ENCODE measurements around the gene ARHGEF7. TPM values are rescaled to one million over a fixed set of nuclear protein-coding genes. Genes with fewer than 3 reads are reported as not detected.

Gene ARHGEF7
- total RNA-seq, 3 donors from 2014 or later: 42.8 to 49.6 (median 45.1) TPM

DNA sequence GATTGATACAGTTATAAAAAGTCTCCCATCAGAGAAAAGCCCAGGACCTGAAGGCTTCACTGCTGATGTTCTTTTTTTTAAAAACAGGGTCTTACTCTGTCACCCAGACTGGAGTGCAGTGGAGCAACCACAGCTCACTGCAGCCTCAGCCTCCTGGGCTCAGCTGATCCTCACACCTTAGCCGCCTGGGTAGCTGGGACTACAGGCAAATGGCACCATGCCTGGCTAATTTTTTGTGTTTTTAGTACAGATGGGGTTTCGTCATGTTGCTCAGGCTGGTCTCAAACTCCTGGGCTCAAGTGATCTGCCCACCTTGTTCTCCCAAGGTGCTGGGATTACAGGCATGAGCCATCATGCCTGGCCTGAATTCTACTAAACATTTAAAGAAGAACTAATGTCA is 238.4 kb downstream of the ARHGEF7 start:
- ATAC-seq (no peak), DNase-seq (no peak)
- Mint-ChIP-seq H3K4me1 (ENCODE audit: low read depth) (peaks cover 7% of the 10 kb centered on the region), H3K9me3 (peaks cover 6% of the 10 kb centered on the region), H3K36me3 (ENCODE audit: insufficient read depth) (peaks cover 2% of the 10 kb centered on the region), H3K27me3 (ENCODE audit: low read depth) (no peaks in the 10 kb centered on the region), H3K4me3 (no peak overlapping the region)

DNA sequence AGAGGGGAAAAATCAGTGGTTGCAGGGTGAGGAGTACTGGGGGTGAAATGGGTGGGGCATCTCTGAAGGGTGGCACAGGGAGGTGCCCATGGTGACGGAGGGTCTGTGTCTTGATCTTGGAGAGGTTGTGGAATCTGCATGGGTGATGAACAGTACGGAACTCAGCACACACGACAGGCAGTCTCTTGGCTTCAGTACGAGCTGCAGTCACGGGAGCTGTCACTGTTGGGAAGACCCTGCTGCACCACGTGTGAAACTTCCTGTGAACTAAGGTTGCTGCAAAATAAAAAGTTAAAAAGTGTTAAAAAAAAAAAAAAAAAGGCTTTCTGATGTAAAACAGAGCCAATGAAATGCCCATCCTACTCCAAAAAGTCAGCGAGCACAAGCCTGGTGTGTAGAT is 239.7 kb downstream of the ARHGEF7 start:
- no peak for DNase-seq
- Mint-ChIP-seq H3K27me3 (ENCODE audit: low read depth) (no peaks in the 10 kb centered on the region), H3K4me1 (ENCODE audit: low read depth) (peaks cover 7% of the 10 kb centered on the region), H3K4me3 (no peak overlapping the region), H3K9me3 (peaks cover 6% of the 10 kb centered on the region), H3K36me3 (ENCODE audit: insufficient read depth) (no peaks in the 10 kb centered on the region)
- ATAC-seq: no peak

Other genes with a start within 250 kb of the ARHGEF7 start
- gene ANKRD10, start 200.2 kb upstream of the ARHGEF7 start, total RNA-seq: 10 to 100 TPM; 52.4 to 72.4 (median 66.4) TPM
- under 1 TPM in 2 of 3 donors, not detected in 1; 0.28 to 0.40 TPM for gene TEX29, start 205.3 kb downstream of the ARHGEF7 start, total RNA-seq

Measured in activated T-cell treated with anti-CD3 and anti-CD28 coated beads, Interleukin-2, amount 50 U/mL, for 4 hours (primary cell).